HUES64 (cell line): Measurements from ENCODE around the gene ATM.
"Not testable (repeated sequence)": the region's sequence is repeated elsewhere in the genome, so short reads cannot be mapped to it uniquely, and the experiment has no call there.

ENCODE experiments used
- H3K27ac ChIP-seq: 2 replicates; pipeline ENCODE4 v1.7.0; 2013; ENCODE audit warnings: low read depth, low read length, inconsistent platforms
- H3K27me3 ChIP-seq: 2 replicates; pipeline ENCODE4 v1.6.1; 2013; ENCODE audit warnings: mild to moderate bottlenecking, low read length; ENCODE audit not compliant: insufficient read depth
- H3K36me3 ChIP-seq: 2 replicates; pipeline ENCODE4 v1.6.1; 2013; ENCODE audit warnings: mild to moderate bottlenecking, low read length; ENCODE audit not compliant: insufficient read depth
- H3K4me1 ChIP-seq: 2 replicates; pipeline ENCODE4 v1.6.1; 2013; ENCODE audit warnings: mild to moderate bottlenecking, low read length, moderate library complexity; ENCODE audit not compliant: insufficient read depth
- H3K4me3 ChIP-seq: 2 replicates; pipeline ENCODE4 v1.5.1; 2013; ENCODE audit warnings: mild to moderate bottlenecking, low read length, moderate library complexity
- H3K9ac ChIP-seq: 2 replicates; pipeline ENCODE4 v1.6.1; 2013; ENCODE audit warnings: mild to moderate bottlenecking, low read depth, low read length
- H3K9me3 ChIP-seq: 2 replicates; pipeline ENCODE4 v1.6.1; 2013; ENCODE audit warnings: low read depth, low read length; ENCODE audit not compliant: insufficient read depth
- WGBS: fragments of 150-250, 120-280 bp; methylation state at CpG from one replicate; pipeline ENCODE4 v1.1.7; 2013; ENCODE audit warnings: missing lambda C conversion rate; 5-methylcytosine and 5-hydroxymethylcytosine counted together

Gene ATM

GRCh38 chr11:108373505-108373904 is 150.6 kb downstream of the ATM start:
- 96% methylated on average over 24 of the region's 24 CpGs for WGBS
- not testable (repeated sequence) for H3K27ac ChIP-seq, H3K9ac ChIP-seq, H3K4me3 ChIP-seq, H3K36me3 ChIP-seq, H3K4me1 ChIP-seq, H3K9me3 ChIP-seq, H3K27me3 ChIP-seq

DNA sequence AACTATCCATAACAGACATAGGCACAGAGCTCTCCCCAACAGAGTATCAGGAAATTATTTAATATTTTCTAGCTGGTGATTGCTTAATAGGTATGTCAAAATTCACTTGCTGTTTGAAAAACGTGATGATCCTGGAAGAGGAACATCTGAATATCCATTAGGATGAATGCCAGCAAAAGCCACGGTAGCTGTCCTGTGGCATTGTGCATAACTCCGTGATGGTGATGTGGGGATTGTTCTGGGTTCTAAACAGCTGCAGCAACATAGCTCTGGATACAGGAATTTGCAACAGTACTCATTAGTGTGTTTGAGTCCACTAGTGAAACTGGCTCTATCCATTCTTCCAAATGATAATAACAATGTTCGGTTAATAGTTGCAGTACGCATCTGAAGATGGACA is 165.7 kb downstream of the ATM start:
- no peaks in the 10 kb centered on the region for H3K27me3 ChIP-seq
- H3K27ac ChIP-seq = no peak overlapping the region
- no peaks in the 10 kb centered on the region for H3K9me3 ChIP-seq
- no peak overlapping the region for H3K4me3 ChIP-seq
- 88% methylated on average over 5 of the region's 5 CpGs for WGBS
- no peaks in the 10 kb centered on the region for H3K36me3 ChIP-seq
- H3K4me1 ChIP-seq = no peaks in the 10 kb centered on the region
- H3K9ac ChIP-seq = no peak overlapping the region

DNA sequence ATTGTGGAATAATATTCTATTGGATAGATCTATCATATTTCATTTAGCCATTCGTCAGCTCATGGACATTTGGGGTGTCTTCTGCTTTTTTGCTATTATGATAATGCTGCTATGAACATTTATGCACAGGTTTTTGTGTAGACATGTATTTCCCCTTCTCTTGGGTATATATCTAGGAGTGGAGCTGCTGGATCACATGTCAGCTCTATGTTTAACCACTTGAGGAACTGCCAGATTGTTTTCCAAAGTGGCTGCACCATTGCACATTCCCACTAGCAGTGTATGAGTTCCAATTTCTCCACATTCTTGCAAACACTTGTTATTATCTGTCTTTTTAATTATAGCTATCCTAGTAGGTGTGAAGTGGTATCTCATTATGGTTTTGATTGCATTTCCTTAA is 169.5 kb downstream of the ATM start:
- H3K27me3 ChIP-seq = no peaks in the 10 kb centered on the region
- no peak overlapping the region for H3K27ac ChIP-seq
- no peaks in the 10 kb centered on the region for H3K36me3 ChIP-seq
- no peaks in the 10 kb centered on the region for H3K4me1 ChIP-seq
- no peaks in the 10 kb centered on the region for H3K9me3 ChIP-seq
- H3K4me3 ChIP-seq = no peak overlapping the region
- WGBS = no CpG with 5 or more reads among the region's 1 CpG
- H3K9ac ChIP-seq = no peak overlapping the region

- H3K27ac ChIP-seq = no peak overlapping the region
- H3K4me1 ChIP-seq = no peaks in the 10 kb centered on the region
- H3K9ac ChIP-seq = no peak overlapping the region
- WGBS = no CpG with 5 or more reads among the region's 1 CpG
- H3K36me3 ChIP-seq = no peaks in the 10 kb centered on the region
- no peaks in the 10 kb centered on the region for H3K9me3 ChIP-seq
- H3K27me3 ChIP-seq = no peaks in the 10 kb centered on the region
- H3K4me3 ChIP-seq = no peak overlapping the region
Observed at GRCh38 chr11:108393046-108393445, 170.2 kb downstream of the ATM start.

- Histone ChIP-seq H3K4me1 (no peaks in the 10 kb centered on the region), H3K27ac (no peak overlapping the region), H3K36me3 (no peaks in the 10 kb centered on the region), H3K4me3 (no peak overlapping the region), H3K27me3 (no peaks in the 10 kb centered on the region), H3K9me3 (no peaks in the 10 kb centered on the region), H3K9ac (no peak overlapping the region)
- 95% methylated on average over 4 of the region's 4 CpGs for WGBS
Observed at GRCh38 chr11:108394744-108395284, 171.9 kb downstream of the ATM start.

DNA sequence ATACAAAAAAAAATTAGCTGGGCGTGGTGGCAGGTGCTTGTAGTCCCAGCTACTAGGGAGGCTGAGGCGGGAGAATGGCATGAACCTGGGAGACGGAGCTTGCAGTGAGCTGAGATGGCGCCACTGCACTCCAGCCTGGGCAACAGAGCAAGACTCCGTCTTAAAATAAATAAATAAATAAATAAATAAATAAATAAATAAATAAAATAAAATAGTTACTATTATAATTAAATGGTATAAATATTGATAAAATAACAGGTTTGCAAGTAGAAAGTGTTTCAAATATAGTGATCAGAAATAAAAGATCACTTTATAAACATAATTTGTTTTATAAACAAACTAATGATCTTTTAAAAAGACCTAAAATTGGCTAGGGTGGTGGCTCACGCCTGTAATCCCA is 173.8 kb downstream of the ATM start:
- H3K9me3 ChIP-seq, H3K36me3 ChIP-seq, H3K4me3 ChIP-seq, H3K4me1 ChIP-seq, H3K9ac ChIP-seq, H3K27me3 ChIP-seq, H3K27ac ChIP-seq: not testable (repeated sequence)
- WGBS = 97% methylated on average over 4 of the region's 6 CpGs

- Histone ChIP-seq H3K9me3 (no peaks in the 10 kb centered on the region), H3K27ac (no peak overlapping the region), H3K4me3 (no peak overlapping the region), H3K27me3 (no peaks in the 10 kb centered on the region), H3K9ac (no peak overlapping the region), H3K36me3 (no peaks in the 10 kb centered on the region), H3K4me1 (no peaks in the 10 kb centered on the region)
- WGBS = 95% methylated on average over 6 of the region's 6 CpGs
Observed at GRCh38 chr11:108398439-108398838, 175.6 kb downstream of the ATM start.

DNA sequence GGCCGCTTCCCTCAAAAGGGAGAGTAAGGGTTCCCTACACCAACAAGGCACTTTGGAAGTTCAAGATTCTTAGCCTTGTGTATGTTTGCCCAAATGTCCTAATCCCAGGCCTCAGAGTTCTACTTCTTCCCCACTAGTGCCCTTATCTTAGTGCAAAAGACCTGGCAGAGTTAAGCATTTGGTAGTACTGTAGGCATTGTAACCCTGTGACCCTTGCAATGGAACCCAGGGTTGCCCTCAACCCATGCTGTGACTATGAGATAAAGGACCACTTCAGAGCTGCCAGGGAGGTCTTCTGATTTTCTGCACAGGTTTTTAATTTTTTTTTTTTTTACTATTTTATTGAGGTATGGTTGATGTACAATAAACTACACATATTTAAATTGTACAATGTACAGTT is 179.4 kb downstream of the ATM start:
- Histone ChIP-seq H3K9me3 (no peaks in the 10 kb centered on the region), H3K4me3 (no peak overlapping the region), H3K36me3 (no peaks in the 10 kb centered on the region), H3K9ac (no peak overlapping the region), H3K27me3 (no peaks in the 10 kb centered on the region), H3K4me1 (no peaks in the 10 kb centered on the region), H3K27ac (no peak overlapping the region)
- 100% methylated on average over 1 of the region's 1 CpG for WGBS

DNA sequence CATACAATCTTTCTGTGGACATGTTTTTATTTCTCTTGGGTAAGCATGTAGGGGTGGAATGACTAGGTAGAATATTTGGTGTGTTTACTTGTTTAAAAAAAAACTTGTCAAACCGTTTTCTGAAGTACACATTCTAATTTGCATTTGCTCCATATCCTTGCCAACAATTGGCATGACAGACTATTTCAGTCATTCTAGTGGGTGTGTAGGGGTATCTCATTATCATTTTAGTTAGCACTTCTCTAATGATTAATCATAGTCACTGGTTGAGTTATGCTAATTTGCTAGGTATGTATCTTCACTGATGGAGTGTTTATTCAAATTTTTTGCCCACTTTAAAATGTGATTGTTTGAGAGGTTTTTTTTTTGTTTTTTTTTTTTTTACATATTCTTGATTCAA is 180.2 kb downstream of the ATM start:
- no peaks in the 10 kb centered on the region for H3K27me3 ChIP-seq
- H3K27ac ChIP-seq = no peak overlapping the region
- no peak overlapping the region for H3K4me3 ChIP-seq
- H3K9me3 ChIP-seq = no peaks in the 10 kb centered on the region
- H3K36me3 ChIP-seq = no peaks in the 10 kb centered on the region
- H3K9ac ChIP-seq = no peak overlapping the region
- H3K4me1 ChIP-seq = no peaks in the 10 kb centered on the region
- WGBS = no CpG with 5 or more reads among the region's 1 CpG

DNA sequence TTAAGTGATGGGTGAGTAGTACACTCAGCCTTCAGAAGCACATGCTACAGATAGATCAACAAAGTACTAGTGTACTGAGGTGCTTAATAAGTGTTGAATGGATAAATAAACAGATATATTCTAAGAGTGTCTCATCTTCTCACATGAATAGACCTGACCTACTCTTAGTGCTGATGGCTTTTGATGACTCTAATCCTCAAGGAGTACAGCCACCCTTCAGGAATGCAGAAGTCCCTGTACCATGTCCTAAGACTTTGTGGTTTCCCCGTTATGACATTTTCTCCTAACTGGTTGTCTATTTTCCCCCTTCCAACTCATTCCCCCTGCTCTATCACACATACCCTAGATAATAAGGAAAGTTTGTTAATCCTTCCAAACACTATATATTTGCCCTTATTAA is 182.8 kb downstream of the ATM start:
- no peaks in the 10 kb centered on the region; the same call in 1 of the 2 replicates for H3K9me3 ChIP-seq
- H3K4me1 ChIP-seq = no peaks in the 10 kb centered on the region
- H3K27me3 ChIP-seq = no peaks in the 10 kb centered on the region
- no peak overlapping the region for H3K27ac ChIP-seq
- no peaks in the 10 kb centered on the region for H3K36me3 ChIP-seq
- H3K4me3 ChIP-seq = no peak overlapping the region
- H3K9ac ChIP-seq = no peak overlapping the region
- WGBS = 100% methylated on average over 1 of the region's 1 CpG

DNA sequence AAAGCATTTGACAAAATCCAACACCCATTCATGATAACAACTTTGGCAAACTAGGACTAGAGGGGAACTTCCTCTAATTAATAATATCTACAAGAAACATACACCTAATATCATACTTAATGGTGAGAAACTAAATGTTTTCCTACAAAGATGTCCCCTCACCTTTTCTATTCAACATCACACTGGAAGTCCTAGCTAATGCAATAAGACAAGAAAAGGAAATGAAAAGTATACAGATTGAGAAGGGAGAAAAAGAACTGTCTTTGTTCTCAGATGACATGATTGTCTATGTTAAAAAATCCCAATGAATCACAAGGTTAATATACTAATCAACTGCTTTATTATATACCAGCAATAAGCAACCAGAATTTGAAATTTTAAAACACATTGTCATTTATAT is 192.1 kb downstream of the ATM start:
- no peak overlapping the region for H3K4me3 ChIP-seq
- peaks cover 18% of the 10 kb centered on the region; the same call in 1 of the 2 replicates for H3K9me3 ChIP-seq
- H3K4me1 ChIP-seq = no peaks in the 10 kb centered on the region
- H3K36me3 ChIP-seq = no peaks in the 10 kb centered on the region
- H3K27me3 ChIP-seq = no peaks in the 10 kb centered on the region
- no peak overlapping the region for H3K9ac ChIP-seq
- no peak overlapping the region for H3K27ac ChIP-seq

GRCh38 chr11:108417551-108417950 is 194.7 kb downstream of the ATM start:
- 89% methylated on average over 2 of the region's 2 CpGs for WGBS
- H3K9ac ChIP-seq, H3K4me3 ChIP-seq, H3K36me3 ChIP-seq, H3K4me1 ChIP-seq, H3K27me3 ChIP-seq, H3K27ac ChIP-seq: not testable (repeated sequence)
- H3K9me3 ChIP-seq = peaks cover 18% of the 10 kb centered on the region; the same call in 1 of the 2 replicates
